Panc1 (cell line): ENCODE measurements around the gene MRRF. TPM values are rescaled to one million over a fixed set of nuclear protein-coding genes. Genes with fewer than 3 reads are reported as not detected.

ENCODE experiments used
- ATAC-seq: fragments of 200-7000 bp; cut with Tn5 transposase; 2 replicates; pipeline ENCODE4 v1.9.1; 2020; ENCODE audit warnings: mild to moderate bottlenecking, moderate library complexity
- BruUV-seq: library from RNA; stranded (reverse); fragments of 400-500 nt; replicated peaks from 2 replicates; lab custom pipeline; 2021; lab: Mats Ljungman, UMichigan
- CTCF ChIA-PET: fragments of 300-600 bp; sonication (Branson Sonifier 250); formaldehyde crosslinking; loops from one replicate; lab custom pipeline; 2022; ENCODE audit warnings: antibody characterized with exemption; lab: Charles Lee
- POLR2A ChIA-PET: fragments of 300-600 bp; sonication (Branson Sonifier 250); formaldehyde crosslinking; loops from one replicate; lab custom pipeline; 2022; ENCODE audit warnings: antibody characterized with exemption; lab: Charles Lee
- DNase-seq: peaks from one replicate; pipeline ENCODE4 v3.0.0-alpha.2; 2010; ENCODE audit warnings: low read depth, low spot score
- H3K27ac ChIP-seq: 2 replicates; pipeline ENCODE4 v1.5.1; 2011; ENCODE audit warnings: mild to moderate bottlenecking, low read length, inconsistent platforms
- H3K27me3 ChIP-seq: fragments of 200-500 bp; sonication (Bioruptor generic); 2 replicates; pipeline ENCODE4 v1.6.0; 2014; ENCODE audit warnings: low read length, inconsistent platforms; ENCODE audit not compliant: control insufficient read depth, insufficient read depth
- H3K36me3 ChIP-seq: fragments of 200-500 bp; sonication (Bioruptor generic); 2 replicates; pipeline ENCODE4 v1.5.1; 2014; ENCODE audit warnings: inconsistent platforms, mild to moderate bottlenecking, low read length, moderate library complexity; ENCODE audit not compliant: control insufficient read depth, insufficient read depth
- H3K4me1 ChIP-seq: 2 replicates; pipeline ENCODE4 v1.5.1; 2011; ENCODE audit warnings: inconsistent platforms, mild to moderate bottlenecking, low read length, moderate library complexity; ENCODE audit not compliant: control insufficient read depth, insufficient read depth
- H3K4me3 ChIP-seq, 2 experiments: 2 replicates each; pipeline ENCODE4 v1.5.1; 2011 to 2012; ENCODE audit warnings: low read depth in 2 of 2, low read length in 2 of 2, mild to moderate bottlenecking in 2 of 2, inconsistent platforms in 1 of 2, moderate library complexity in 1 of 2
- H3K9me3 ChIP-seq: fragments of 200-500 bp; sonication (Bioruptor generic); 2 replicates; pipeline ENCODE4 v1.5.1; 2014; ENCODE audit warnings: low read depth, mild to moderate bottlenecking, inconsistent platforms, low read length, moderate library complexity; ENCODE audit not compliant: control insufficient read depth, insufficient read depth
- CTCF ChIP-seq: fragments of 450-650 bp; IDR thresholded peaks from 2 replicates; pipeline ENCODE4 v1.5.1; 2017; ENCODE audit warnings: mild to moderate bottlenecking
- POLR2AphosphoS5 ChIP-seq: IDR thresholded peaks from 2 replicates; pipeline ENCODE4 v1.6.1; 2012; ENCODE audit warnings: mild to moderate bottlenecking, low read depth, low read length, moderate library complexity
- REST ChIP-seq, 2 experiments: IDR thresholded peaks; 2 replicates each; pipeline ENCODE4 v1.6.1; 2011 to 2012; ENCODE audit warnings: low read depth in 2 of 2, control low read depth in 1 of 2, low read length in 1 of 2, mild to moderate bottlenecking in 1 of 2, moderate library complexity in 1 of 2; ENCODE audit not compliant: insufficient read depth in 1 of 2
- SIN3A ChIP-seq: IDR thresholded peaks from 2 replicates; pipeline ENCODE4 v1.6.1; 2012; ENCODE audit warnings: low read depth, mild to moderate bottlenecking, low read length, moderate library complexity, borderline replicate concordance; ENCODE audit not compliant: insufficient read depth
- TCF7L2 ChIP-seq: IDR thresholded peaks from 2 replicates; pipeline ENCODE4 v1.6.1; 2011; ENCODE audit warnings: mild to moderate bottlenecking, low read depth, low read length, inconsistent platforms
- in situ Hi-C: cut with HindIII; loops from 2 replicates; pipeline ENCODE4 v1.10.0; 2016; ENCODE audit warnings: low sequenced_read_pairs, low pct_unique_long_range_greater_than_20kb
- intact Hi-C: fragments of 100-400 bp; cut with micrococcal nuclease; formaldehyde crosslinking; loops from one replicate; pipeline ENCODE4 v1.10.0; 2022; ENCODE audit not compliant: unreplicated experiment
- total RNA-seq: library from RNA; stranded (reverse); gene quantifications from one replicate; pipeline ENCODE4 v1.2.1, GENCODE V29; 2021; ENCODE audit not compliant: unreplicated experiment

MRRF gene
- total RNA-seq, 1 experiment from 2014 or later: 28.4 TPM

GRCh38 chr9:122342323-122343050 is 77.8 kb downstream of the MRRF start:
- no peak for DNase-seq
- peaks cover 2% of the 10 kb centered on the region; the same call in 1 of the 2 replicates for H3K4me1 ChIP-seq
- CTCF ChIA-PET: no interaction called here
- no peaks in the 10 kb centered on the region for H3K9me3 ChIP-seq
- intact Hi-C loops (no loop called here), in situ Hi-C loops (no loop called here)
- POLR2A ChIA-PET: no interaction called here
- BruUV-seq: no TSS peak
- no peak for ATAC-seq
- TF ChIP-seq TCF7L2 (no peak), SIN3A (no peak), CTCF (no peak), REST (IDR thresholded peaks at IDR 0.05; ENCODE audit: insufficient read depth in 1 of 2, low read depth in 2 of 2, low read length in 1 of 2) (no peak), POLR2AphosphoS5 (no peak)
- no peaks in the 10 kb centered on the region for H3K27me3 ChIP-seq
- H3K27ac ChIP-seq: no peak overlapping the region
- H3K36me3 ChIP-seq: no peaks in the 10 kb centered on the region
- H3K4me3 ChIP-seq: no peak overlapping the region

- Histone ChIP-seq H3K9me3 (no peaks in the 10 kb centered on the region), H3K4me3 (peak overlapping the region; percentile 45 to 53), H3K27me3 (no peaks in the 10 kb centered on the region), H3K4me1 (peaks cover 4% of the 10 kb centered on the region; the same call in 1 of the 2 replicates), H3K36me3 (no peaks in the 10 kb centered on the region), H3K27ac (no peak overlapping the region)
- BruUV-seq: no TSS peak
- DNase-seq (no peak), ATAC-seq (peak; percentile 66)
- POLR2A ChIA-PET: no interaction called here
- CTCF ChIA-PET: interaction anchor here (0.7 to 1.0 kb wide), 3 partner anchors 41 to 222 kb away, joined by 3 read pairs; no protein-coding TSS in a partner anchor
- no peak for TF ChIP-seq POLR2AphosphoS5
- in situ Hi-C loops: no loop called here
- intact Hi-C loops: no loop called here
Measured at GRCh38 chr9:122346478-122347347, 82.0 kb downstream of the MRRF start.
